HG03097 (cell line): ENCODE data around the gene TNC.

Experiments
- ATAC-seq: cut with Tn5 transposase; IDR thresholded peaks from one replicate; pipeline ENCODE4 v1.9.1; 2021; ENCODE audit not compliant: unreplicated experiment, low FRiP score

Gene TNC

DNA sequence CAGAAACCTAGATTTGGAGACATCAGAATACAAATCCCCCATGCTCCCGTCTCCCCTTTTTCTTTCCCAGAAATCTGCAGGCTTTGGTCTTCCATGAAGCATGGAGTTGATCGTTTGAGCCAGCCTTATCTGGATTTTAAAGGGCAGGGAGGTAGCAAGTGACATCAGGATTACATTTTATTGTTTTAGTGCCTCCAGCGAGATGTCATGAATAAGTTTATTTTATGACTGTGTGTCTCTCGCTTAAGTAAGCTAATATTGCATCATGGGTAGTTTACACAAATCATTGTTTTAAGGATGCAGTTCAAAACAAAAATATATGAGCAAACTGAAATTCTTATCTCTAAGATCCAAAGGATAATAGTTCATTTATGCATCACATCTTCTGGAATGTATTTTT lies 136.9 kb downstream of the TNC start:
- ATAC-seq, result no peak

DNA sequence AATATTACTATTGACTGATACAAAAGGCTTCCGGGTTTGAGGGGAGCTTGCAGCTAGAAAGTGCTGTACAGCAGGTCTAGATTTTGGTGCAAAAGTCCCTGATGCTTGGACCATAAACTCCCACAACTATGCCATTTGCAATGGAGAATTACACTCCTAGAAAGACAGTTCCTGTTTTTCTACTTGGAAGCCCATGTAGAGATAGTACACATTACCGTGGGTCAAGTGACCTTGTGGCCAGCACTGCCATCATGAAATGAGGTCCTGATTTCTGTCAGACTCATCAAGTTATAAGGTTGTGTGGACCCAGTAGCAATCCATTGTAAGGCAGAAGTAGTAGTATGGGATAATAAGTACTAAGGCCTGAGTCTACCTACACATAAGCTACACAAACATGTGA lies 144.7 kb downstream of the TNC start:
- no peak for ATAC-seq

DNA sequence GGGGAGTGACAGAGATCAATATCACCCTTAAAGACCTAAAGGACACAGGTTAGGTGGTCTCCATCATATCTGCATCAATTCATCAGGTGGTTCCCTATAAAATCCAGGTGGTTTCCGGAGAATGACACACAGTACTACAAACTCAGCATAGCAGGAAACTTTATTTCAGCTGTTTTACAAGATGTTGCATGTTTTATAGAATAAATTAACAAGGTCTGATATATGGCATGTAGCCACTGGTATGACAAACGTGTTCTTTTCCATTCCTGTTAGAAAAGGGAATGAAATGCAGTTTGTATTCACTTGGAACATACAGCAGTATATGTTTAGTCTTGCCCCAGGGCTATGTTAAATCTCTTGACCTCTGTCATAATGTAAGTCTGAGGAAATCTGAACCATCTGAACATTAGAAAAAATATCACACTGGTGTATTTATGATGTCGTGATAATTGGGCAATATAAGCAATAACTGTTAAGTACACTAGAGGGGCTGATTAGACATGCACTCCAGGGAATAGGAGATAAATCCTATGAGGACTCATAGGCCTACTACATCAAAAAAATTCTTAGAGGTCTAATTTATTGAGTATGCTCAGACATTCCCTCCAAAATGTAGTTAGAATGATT lies 145.3 kb downstream of the TNC start:
- ATAC-seq, result no peak
